Bronchial epithelial cell (primary cell): Measurements from ENCODE around the gene TMEM9B. TPM values are rescaled to one million over a fixed set of nuclear protein-coding genes. Genes with fewer than 3 reads are reported as not detected.

Source experiments
- DNase-seq: peaks from one replicate; pipeline ENCODE4 v3.0.0-alpha.2; 2010; ENCODE audit warnings: low read depth
- FAIRE-seq: peaks from 2 replicates; lab custom pipeline; 2011; peaks lifted over from hg19 to GRCh38; lab: Jason Lieb, UNC
- H3K27me3 ChIP-seq: 2 replicates; pipeline ENCODE4 v1.5.1; 2011; ENCODE audit warnings: low read length; ENCODE audit not compliant: control insufficient read depth, insufficient read depth
- H3K36me3 ChIP-seq: 2 replicates; pipeline ENCODE4 v1.5.1; 2011; ENCODE audit warnings: low read length; ENCODE audit not compliant: control insufficient read depth, insufficient read depth
- H3K4me3 ChIP-seq: 2 replicates; pipeline ENCODE4 v1.5.1; 2011; ENCODE audit warnings: mild to moderate bottlenecking, low read depth, low read length, control low read depth
- CTCF ChIP-seq: IDR thresholded peaks from 2 replicates; pipeline ENCODE4 v1.5.1; 2011; ENCODE audit warnings: mild to moderate bottlenecking, moderate library complexity, low read length, control low read depth, inconsistent platforms; ENCODE audit not compliant: insufficient read depth, severe bottlenecking
- total RNA-seq: library from RNA; depleted of rRNA; stranded (reverse); fragments of >200 nt; gene quantifications from 2 replicates; pipeline ENCODE4 v1.2.1, GENCODE V29; 2014

The TMEM9B gene
- total RNA-seq, 1 donor from 2014 or later, result 56.3 TPM

GRCh38 chr11:8910649-8911026 lies 53.6 kb downstream of the TMEM9B start:
- Histone ChIP-seq H3K36me3 (no peaks in the 10 kb centered on the region), H3K27me3 (no peaks in the 10 kb centered on the region), H3K4me3 (peak overlapping the region; percentile 97)
- no peak for FAIRE-seq
- no peak for TF ChIP-seq CTCF
- DNase-seq, result no peak

- DNase-seq (no peak), FAIRE-seq (no peak)
- H3K27me3 ChIP-seq, result no peaks in the 10 kb centered on the region
- no peak overlapping the region for H3K4me3 ChIP-seq
- no peak for TF ChIP-seq CTCF
- H3K36me3 ChIP-seq, result no peaks in the 10 kb centered on the region
These were observed 56.1 kb downstream of the TMEM9B start for GRCh38 chr11:8908099-8908498.

- H3K36me3 ChIP-seq, result no peaks in the 10 kb centered on the region
- H3K4me3 ChIP-seq, result no peak overlapping the region
- FAIRE-seq, result no peak
- H3K27me3 ChIP-seq, result no peaks in the 10 kb centered on the region
- no peak for DNase-seq
- no peak for TF ChIP-seq CTCF
These were observed 57.1 kb downstream of the TMEM9B start for GRCh38 chr11:8907116-8907515.

- H3K27me3 ChIP-seq, result no peaks in the 10 kb centered on the region
- no peaks in the 10 kb centered on the region for H3K36me3 ChIP-seq
- FAIRE-seq, result no peak
- TF ChIP-seq CTCF, result no peak
- no peak overlapping the region for H3K4me3 ChIP-seq
- DNase-seq, result peak; percentile 78
These were observed 58.6 kb downstream of the TMEM9B start for GRCh38 chr11:8905528-8906165.

GRCh38 chr11:8899119-8899753 lies 65.0 kb downstream of the TMEM9B start:
- H3K36me3 ChIP-seq, result no peaks in the 10 kb centered on the region

More at GRCh38 chr11:8899119-8899753, 65.0 kb downstream of the TMEM9B start:
- FAIRE-seq (no peak), DNase-seq (no peak)
- H3K27me3 ChIP-seq, result no peaks in the 10 kb centered on the region
- TF ChIP-seq CTCF, result no peak
- no peak overlapping the region for H3K4me3 ChIP-seq

Other genes with a start within 250 kb of the TMEM9B start
- 35.8 and 36.3 TPM in 2 replicates for gene AKIP1, start 53.3 kb downstream of the TMEM9B start, total RNA-seq
- gene C11orf16, start 31.5 kb downstream of the TMEM9B start, total RNA-seq, result not detected in 2 replicates
- not detected in 2 replicates for gene ASCL3, start 21.4 kb downstream of the TMEM9B start, total RNA-seq
- gene NRIP3, start 39.6 kb upstream of the TMEM9B start, total RNA-seq, result 1.6 and 2.2 TPM in 2 replicates
- not detected in 2 replicates for gene SCUBE2, start 127.2 kb upstream of the TMEM9B start, total RNA-seq